GM23338 (cell line): ENCODE data around the gene SYT14. TPM values are rescaled to one million over a fixed set of nuclear protein-coding genes. Genes with fewer than 3 reads are reported as not detected.

Source experiments
- ATAC-seq: fragments of 200-7000 bp; cut with Tn5 transposase; 3 replicates; pipeline ENCODE4 v1.9.1; 2020
- DNase-seq: peaks from one replicate; pipeline ENCODE4 v3.0.0-alpha.2; 2015; ENCODE audit warnings: low spot score
- H2AFZ ChIP-seq: fragments of 200-600 bp; sonication (generic); 2 replicates; pipeline ENCODE4 v1.8.0; 2016; ENCODE audit warnings: antibody characterized with exemption, mild to moderate bottlenecking, moderate library complexity
- H3F3A ChIP-seq: fragments of 200-600 bp; sonication (generic); replicated peaks from 2 replicates; pipeline ENCODE4 v1.8.0; 2017; ENCODE audit warnings: antibody characterized with exemption, mixed run types, low read depth
- H3K27ac ChIP-seq: fragments of 200-600 bp; sonication (generic); 2 replicates; pipeline ENCODE4 v1.6.1; 2016; ENCODE audit warnings: low read depth
- H3K27me3 ChIP-seq: fragments of 200-600 bp; sonication (generic); 2 replicates; pipeline ENCODE4 v1.8.0; 2016; ENCODE audit warnings: mild to moderate bottlenecking, mixed run types, moderate library complexity; ENCODE audit not compliant: insufficient read depth
- H3K36me3 ChIP-seq: fragments of 200-600 bp; sonication (generic); 2 replicates; pipeline ENCODE4 v1.8.0; 2016; ENCODE audit warnings: mild to moderate bottlenecking; ENCODE audit not compliant: insufficient read depth
- H3K4me1 ChIP-seq: fragments of 200-600 bp; sonication (generic); 2 replicates; pipeline ENCODE4 v1.8.0; 2016; ENCODE audit warnings: mild to moderate bottlenecking, moderate library complexity; ENCODE audit not compliant: insufficient read depth
- H3K4me2 ChIP-seq: fragments of 200-600 bp; sonication (generic); 2 replicates; pipeline ENCODE4 v1.7.1; 2017; ENCODE audit warnings: mixed run types
- H3K4me3 ChIP-seq: fragments of 200-600 bp; sonication (generic); 2 replicates; pipeline ENCODE4 v1.6.1; 2016; ENCODE audit warnings: mixed run types
- H3K79me2 ChIP-seq: fragments of 200-600 bp; sonication (generic); replicated peaks from 2 replicates; pipeline ENCODE4 v1.8.0; 2017; ENCODE audit warnings: mild to moderate bottlenecking; ENCODE audit not compliant: insufficient read depth
- H3K9me2 ChIP-seq: fragments of 200-600 bp; sonication (generic); 2 replicates; pipeline ENCODE4 v1.8.0; 2017; ENCODE audit not compliant: insufficient read depth
- H4K20me1 ChIP-seq: fragments of 200-600 bp; sonication (generic); replicated peaks from 2 replicates; pipeline ENCODE4 v1.8.0; 2017; ENCODE audit warnings: mild to moderate bottlenecking; ENCODE audit not compliant: insufficient read depth
- H3K27ac Mint-ChIP-seq: 2 replicates; pipeline ENCODE4 v1.8.0; 2020; ENCODE audit warnings: inconsistent platforms, mild to moderate bottlenecking, moderate library complexity, mixed read lengths
- H3K27me3 Mint-ChIP-seq: 3 replicates; pipeline ENCODE4 v1.8.0; 2022; ENCODE audit warnings: low read depth, mild to moderate bottlenecking, moderate library complexity, mixed read lengths, inconsistent platforms; ENCODE audit not compliant: insufficient read depth, poor library complexity
- H3K36me3 Mint-ChIP-seq: 3 replicates; pipeline ENCODE4 v1.8.0; 2021; ENCODE audit warnings: low read depth, mild to moderate bottlenecking, inconsistent platforms, moderate library complexity, mixed read lengths
- H3K4me1 Mint-ChIP-seq: 3 replicates; pipeline ENCODE4 v1.8.0; 2020; ENCODE audit warnings: mild to moderate bottlenecking, inconsistent platforms, mixed read lengths
- H3K4me3 Mint-ChIP-seq: 3 replicates; pipeline ENCODE4 v1.8.0; 2021; ENCODE audit warnings: moderate library complexity, mild to moderate bottlenecking, inconsistent platforms, mixed read lengths
- H3K9me3 Mint-ChIP-seq: 3 replicates; pipeline ENCODE4 v1.8.0; 2020; ENCODE audit warnings: moderate library complexity, mild to moderate bottlenecking, inconsistent platforms, mixed read lengths
- CREB1 ChIP-seq: fragments of 250-450 bp; sonication (Bioruptor Pico); IDR thresholded peaks from 2 replicates; pipeline ENCODE4 v1.5.0; 2020; ENCODE audit warnings: low read depth, mild to moderate bottlenecking, moderate library complexity
- CTCF ChIP-seq, 2 experiments: fragments of 200-600 bp in 1 of 2; sonication (generic) in 1 of 2; conservative IDR thresholded peaks; 2 replicates each; pipeline versions ENCODE4 v1.5.1 to v1.6.1; 2016 to 2017; ENCODE audit warnings: antibody characterized with exemption in 2 of 2, low read depth in 2 of 2, mild to moderate bottlenecking in 2 of 2, moderate library complexity in 1 of 2
- ETS1 ChIP-seq: IDR thresholded peaks from 2 replicates; pipeline ENCODE4 v1.6.1; 2016; ENCODE audit warnings: antibody characterized with exemption
- EZH2 ChIP-seq: fragments of 200-600 bp; sonication (generic); IDR thresholded peaks from one replicate; pipeline ENCODE4 v1.8.0; 2017; ENCODE audit warnings: antibody characterized with exemption, mild to moderate bottlenecking, low read depth; ENCODE audit not compliant: unreplicated experiment
- EZH2phosphoT487 ChIP-seq: fragments of 200-600 bp; sonication (generic); IDR thresholded peaks from one replicate; pipeline ENCODE4 v1.8.1; 2018; ENCODE audit warnings: antibody characterized with exemption; ENCODE audit not compliant: unreplicated experiment
- JUNB ChIP-seq: IDR thresholded peaks from one replicate; pipeline ENCODE4 v1.6.1; 2016; ENCODE audit warnings: antibody characterized with exemption; ENCODE audit not compliant: unreplicated experiment
- NANOG ChIP-seq: IDR thresholded peaks from 2 replicates; pipeline ENCODE4 v1.6.1; 2016; ENCODE audit warnings: antibody characterized with exemption, borderline replicate concordance
- POLR2AphosphoS5 ChIP-seq: IDR thresholded peaks from 2 replicates; pipeline ENCODE4 v1.6.1; 2016; ENCODE audit warnings: antibody characterized with exemption, low read depth
- REST ChIP-seq: IDR thresholded peaks from one replicate; pipeline ENCODE4 v1.6.1; 2018; ENCODE audit warnings: antibody characterized with exemption; ENCODE audit not compliant: unreplicated experiment
- STAT1 ChIP-seq: IDR thresholded peaks from one replicate; pipeline ENCODE4 v1.6.1; 2016; ENCODE audit warnings: antibody characterized with exemption; ENCODE audit not compliant: unreplicated experiment
- ZNF114 ChIP-seq: fragments of 250-450 bp; sonication (Bioruptor Pico); IDR thresholded peaks from 2 replicates; pipeline ENCODE4 v1.5.0; 2020; ENCODE audit warnings: mild to moderate bottlenecking, moderate library complexity
- ZNF331 ChIP-seq: fragments of 250-450 bp; sonication (Bioruptor Pico); IDR thresholded peaks from 2 replicates; pipeline ENCODE4 v1.5.0; 2020; ENCODE audit warnings: low read depth, mild to moderate bottlenecking, moderate library complexity
- ZNF462 ChIP-seq: fragments of 250-450 bp; sonication (Bioruptor Pico); IDR thresholded peaks from 2 replicates; pipeline ENCODE4 v1.5.0; 2020; ENCODE audit warnings: mild to moderate bottlenecking, moderate library complexity
- polyA plus RNA-seq: library from polyadenylated mRNA; unstranded; fragments of >200 nt; fragmentation: Nextera tagmentation; extraction: Ambion mirVana; gene quantifications from 2 replicates; pipeline ENCODE4 v1.2.1, GENCODE V29; 2016
- total RNA-seq: library from RNA; depleted of rRNA; stranded (reverse); fragments of >200 nt; shearing (Covaris generic); gene quantifications from 2 replicates; pipeline ENCODE4 v1.2.3, GENCODE V29; 2014

Gene SYT14
- total and polyA plus RNA-seq, 2 experiments from 2014 or later: 5.2 to 22.4 TPM

- Histone ChIP-seq H3K4me3 (no peak overlapping the region), H3K9me2 (no peaks in the 10 kb centered on the region), H3K4me2 (no peak overlapping the region), H3F3A (no peaks in the 10 kb centered on the region), H3K36me3 (no peaks in the 10 kb centered on the region), H3K79me2 (no peaks in the 10 kb centered on the region), H3K4me1 (no peaks in the 10 kb centered on the region), H3K27me3 (no peaks in the 10 kb centered on the region), H3K27ac (no peak overlapping the region), H4K20me1 (no peaks in the 10 kb centered on the region), H2AFZ (no peak overlapping the region)
- TF ChIP-seq EZH2 (no peak), ZNF331 (CRISPR knock-in tag) (no peak), ZNF114 (CRISPR knock-in tag) (no peak), REST (no peak), POLR2AphosphoS5 (no peak), CREB1 (CRISPR knock-in tag) (no peak), ZNF462 (CRISPR knock-in tag) (no peak), JUNB (no peak), ETS1 (no peak), NANOG (no peak), STAT1 (no peak), CTCF (conservative IDR thresholded peaks at IDR 0.05; ENCODE audit: low read depth in 2 of 2) (no peak), EZH2phosphoT487 (no peak)
- H3K4me3 Mint-ChIP-seq: no peak overlapping the region
- no peaks in the 10 kb centered on the region; the same call in 2 of the 3 replicates for H3K4me1 Mint-ChIP-seq
- DNase-seq: no peak
- no peak for ATAC-seq
- no peaks in the 10 kb centered on the region; the same call in 2 of the 3 replicates for H3K9me3 Mint-ChIP-seq
- H3K27ac Mint-ChIP-seq: no peak overlapping the region
- H3K36me3 Mint-ChIP-seq: peaks cover 16% of the 10 kb centered on the region
- H3K27me3 Mint-ChIP-seq: no peaks in the 10 kb centered on the region
Observed at GRCh38 chr1:210089855-210090254, 151.8 kb downstream of the SYT14 start.
